ENCODE data around the gene B4GALT4. TPM values are rescaled to one million over a fixed set of nuclear protein-coding genes. Genes with fewer than 3 reads are reported as not detected.
"Not testable (repeated sequence)": the region's sequence is repeated elsewhere in the genome, so short reads cannot be mapped to it uniquely, and the experiment has no call there.

B4GALT4 gene
- total RNA-seq, 1 donor, result 17.6 TPM

GRCh38 chr3:119195151-119195476, 45.6 kb downstream of the B4GALT4 start:
- Histone ChIP-seq H3K9me3 (ENCODE audit: low read depth, low read length) (no peaks in the 10 kb centered on the region), H3K27me3 (ENCODE audit: insufficient read depth, low read length) (no peaks in the 10 kb centered on the region), H3K4me1 (ENCODE audit: insufficient read depth, low read length) (no peaks in the 10 kb centered on the region), H3K4me3 (ENCODE audit: low read length) (no peak overlapping the region)

- no peaks in the 10 kb centered on the region for H3K4me1 ChIP-seq (ENCODE audit: insufficient read depth, low read length)
- H3K9me3 ChIP-seq (ENCODE audit: low read depth, low read length), result no peaks in the 10 kb centered on the region
- no peak overlapping the region for H3K4me3 ChIP-seq (ENCODE audit: low read length)
- H3K27me3 ChIP-seq (ENCODE audit: insufficient read depth, low read length), result no peaks in the 10 kb centered on the region
Observed at GRCh38 chr3:119194237-119195150, 46.2 kb downstream of the B4GALT4 start.

GRCh38 chr3:119191800-119192199, 48.9 kb downstream of the B4GALT4 start:
- Histone ChIP-seq H3K27me3 (ENCODE audit: insufficient read depth, low read length) (no peaks in the 10 kb centered on the region), H3K4me3 (ENCODE audit: low read length) (no peak overlapping the region), H3K9me3 (ENCODE audit: low read depth, low read length) (no peaks in the 10 kb centered on the region), H3K4me1 (ENCODE audit: insufficient read depth, low read length) (no peaks in the 10 kb centered on the region)

GRCh38 chr3:119187266-119187665, 53.4 kb downstream of the B4GALT4 start:
- H3K4me1 ChIP-seq (ENCODE audit: insufficient read depth, low read length), result no peaks in the 10 kb centered on the region
- no peak overlapping the region for H3K4me3 ChIP-seq (ENCODE audit: low read length)
- no peaks in the 10 kb centered on the region for H3K9me3 ChIP-seq (ENCODE audit: low read depth, low read length)
- H3K27me3 ChIP-seq (ENCODE audit: insufficient read depth, low read length), result no peaks in the 10 kb centered on the region

GRCh38 chr3:119184796-119185570, 55.7 kb downstream of the B4GALT4 start:
- Histone ChIP-seq H3K4me1 (ENCODE audit: insufficient read depth, low read length) (no peaks in the 10 kb centered on the region), H3K9me3 (ENCODE audit: low read depth, low read length) (no peaks in the 10 kb centered on the region), H3K27me3 (ENCODE audit: insufficient read depth, low read length) (no peaks in the 10 kb centered on the region), H3K4me3 (ENCODE audit: low read length) (no peak overlapping the region)

- Histone ChIP-seq H3K27me3 (ENCODE audit: insufficient read depth, low read length) (no peaks in the 10 kb centered on the region), H3K9me3 (ENCODE audit: low read depth, low read length) (no peaks in the 10 kb centered on the region), H3K4me1 (ENCODE audit: insufficient read depth, low read length) (no peaks in the 10 kb centered on the region), H3K4me3 (ENCODE audit: low read length) (no peak overlapping the region)
Observed at GRCh38 chr3:119184111-119184510, 56.6 kb downstream of the B4GALT4 start.

- Histone ChIP-seq H3K4me3 (ENCODE audit: low read length) (no peak overlapping the region), H3K9me3 (ENCODE audit: low read depth, low read length) (no peaks in the 10 kb centered on the region), H3K27me3 (ENCODE audit: insufficient read depth, low read length) (no peaks in the 10 kb centered on the region)
Observed at GRCh38 chr3:119181765-119182164, 58.9 kb downstream of the B4GALT4 start.

GRCh38 chr3:119177321-119177720, 63.4 kb downstream of the B4GALT4 start:
- Histone ChIP-seq H3K4me3 (ENCODE audit: low read length) (no peak overlapping the region), H3K9me3 (ENCODE audit: low read depth, low read length) (no peaks in the 10 kb centered on the region), H3K27me3 (ENCODE audit: insufficient read depth, low read length) (no peaks in the 10 kb centered on the region), H3K4me1 (ENCODE audit: insufficient read depth, low read length) (no peaks in the 10 kb centered on the region)

More at GRCh38 chr3:119181765-119182164, 58.9 kb downstream of the B4GALT4 start:
- no peaks in the 10 kb centered on the region for H3K4me1 ChIP-seq (ENCODE audit: insufficient read depth, low read length)

GRCh38 chr3:119176778-119177177, 63.9 kb downstream of the B4GALT4 start:
- H3K4me1 ChIP-seq (ENCODE audit: insufficient read depth, low read length), result no peaks in the 10 kb centered on the region
- no peaks in the 10 kb centered on the region for H3K27me3 ChIP-seq (ENCODE audit: insufficient read depth, low read length)
- H3K4me3 ChIP-seq (ENCODE audit: low read length), result no peak overlapping the region
- H3K9me3 ChIP-seq (ENCODE audit: low read depth, low read length), result no peaks in the 10 kb centered on the region

- no peaks in the 10 kb centered on the region for H3K9me3 ChIP-seq (ENCODE audit: low read depth, low read length)
Observed at GRCh38 chr3:119175872-119176756, 64.6 kb downstream of the B4GALT4 start.

GRCh38 chr3:119173325-119173724, 67.4 kb downstream of the B4GALT4 start, which contains the start of gene UPK1B:
Gene UPK1B (plus strand): TSS chr3:119173598. CDS start chr3:119186742, 13,144 bp downstream.
- Histone ChIP-seq H3K4me3 (ENCODE audit: low read length) (no peak within 1 kb of the TSS), H3K9me3 (ENCODE audit: low read depth, low read length) (no peaks in the 10 kb centered on the region), H3K27me3 (ENCODE audit: insufficient read depth, low read length) (no peaks in the 10 kb centered on the region), H3K4me1 (ENCODE audit: insufficient read depth, low read length) (no peaks in the 10 kb centered on the region)

More at GRCh38 chr3:119175872-119176756, 64.6 kb downstream of the B4GALT4 start:
- H3K4me3 ChIP-seq (ENCODE audit: low read length), result no peak overlapping the region
- no peaks in the 10 kb centered on the region for H3K27me3 ChIP-seq (ENCODE audit: insufficient read depth, low read length)
- H3K4me1 ChIP-seq (ENCODE audit: insufficient read depth, low read length), result no peaks in the 10 kb centered on the region

- no peak overlapping the region for H3K4me3 ChIP-seq (ENCODE audit: low read length)
- no peaks in the 10 kb centered on the region for H3K9me3 ChIP-seq (ENCODE audit: low read depth, low read length)
- H3K27me3 ChIP-seq (ENCODE audit: insufficient read depth, low read length), result no peaks in the 10 kb centered on the region
- no peaks in the 10 kb centered on the region for H3K4me1 ChIP-seq (ENCODE audit: insufficient read depth, low read length)
Observed at GRCh38 chr3:119170821-119171220, 69.9 kb downstream of the B4GALT4 start.

- H3K4me1 ChIP-seq (ENCODE audit: insufficient read depth, low read length); H3K9me3 ChIP-seq (ENCODE audit: low read depth, low read length); H3K4me3 ChIP-seq (ENCODE audit: low read length): not testable (repeated sequence)
- peaks cover 15% of the 10 kb centered on the region for H3K27me3 ChIP-seq (ENCODE audit: insufficient read depth, low read length)
Observed at GRCh38 chr3:119164745-119165144, 75.9 kb downstream of the B4GALT4 start.

Data from mononuclear cell (primary cell).